GM12878 (cell line): ENCODE measurements around the gene MAML3. TPM values are rescaled to one million over a fixed set of nuclear protein-coding genes. Genes with fewer than 3 reads are reported as not detected.

ENCODE experiments used
- ATAC-seq: fragments of 200-7000 bp; cut with Tn5 transposase; 3 replicates; pipeline ENCODE4 v1.9.1; 2020; ENCODE audit warnings: mild to moderate bottlenecking, moderate library complexity
- BruUV-seq: library from RNA; stranded (reverse); fragments of 400-500 nt; replicated peaks from 2 replicates; lab custom pipeline; 2021; lab: Mats Ljungman, UMichigan
- CTCF ChIA-PET: fragments of 300-600 bp; sonication (Branson Sonifier 250); formaldehyde crosslinking; extraction: SDS; loops from one replicate; lab custom pipeline; 2021; ENCODE audit warnings: inconsistent platforms; lab: Yijun Ruan, JAX
- POLR2A ChIA-PET: fragments of 350-600 bp; formaldehyde crosslinking; extraction: SDS; loops from one replicate; lab custom pipeline; 2021; ENCODE audit warnings: inconsistent platforms; lab: Charles Lee
- RAD21 ChIA-PET: fragments of 300-600 bp; sonication (Branson Sonifier 250); formaldehyde crosslinking; loops from one replicate; lab custom pipeline; 2023; ENCODE audit warnings: antibody characterized with exemption; ENCODE audit not compliant: unreplicated experiment; lab: Charles Lee
- SMC1A ChIA-PET: fragments of 300-600 bp; sonication (Branson Sonifier 250); formaldehyde crosslinking; loops from one replicate; lab custom pipeline; 2023; ENCODE audit not compliant: unreplicated experiment, uncharacterized antibody; lab: Charles Lee
- DNase-seq: peaks from one replicate; pipeline ENCODE4 v3.0.0-alpha.2; 2011; ENCODE audit warnings: low read depth, low spot score
- FAIRE-seq: peaks from 3 replicates; lab custom pipeline; 2011; peaks lifted over from hg19 to GRCh38; lab: Jason Lieb, UNC
- H2AFZ ChIP-seq: 2 replicates; pipeline ENCODE4 v1.6.0; 2011; ENCODE audit warnings: low read depth, low read length, control low read depth; ENCODE audit not compliant: control insufficient read depth
- H3K27ac ChIP-seq: 2 replicates; pipeline ENCODE4 v1.5.1; 2011; ENCODE audit warnings: control low read depth; ENCODE audit not compliant: control insufficient read depth, insufficient read depth
- H3K27me3 ChIP-seq, 2 experiments: replicated peaks in 1 of 2; 2 replicates each; pipeline versions ENCODE4 v1.6.0 to v1.6.1; 2011; ENCODE audit warnings: low read length in 1 of 2; ENCODE audit not compliant: control insufficient read depth in 2 of 2, insufficient read depth in 2 of 2
- H3K36me3 ChIP-seq, 2 experiments: 2 replicates each; pipeline ENCODE4 v1.5.1; 2011; ENCODE audit warnings: low read length in 1 of 2; ENCODE audit not compliant: control insufficient read depth in 2 of 2, insufficient read depth in 2 of 2
- H3K4me1 ChIP-seq: 2 replicates; pipeline ENCODE4 v1.6.1; 2011; ENCODE audit warnings: mild to moderate bottlenecking, low read length, moderate library complexity, mixed read lengths; ENCODE audit not compliant: control insufficient read depth, insufficient read depth
- H3K4me2 ChIP-seq: 2 replicates; pipeline ENCODE4 v1.6.0; 2011; ENCODE audit warnings: control low read depth; ENCODE audit not compliant: control insufficient read depth, insufficient read depth
- H3K4me3 ChIP-seq: fragments of 200-600 bp; sonication (generic); 2 replicates; pipeline ENCODE4 v1.5.1; 2016
- H3K79me2 ChIP-seq: 2 replicates; pipeline ENCODE4 v1.6.0; 2011; ENCODE audit warnings: low read length; ENCODE audit not compliant: control insufficient read depth, insufficient read depth
- H3K9ac ChIP-seq: 2 replicates; pipeline ENCODE4 v1.8.0; 2011; ENCODE audit warnings: low read length, control low read depth, mixed read lengths; ENCODE audit not compliant: control insufficient read depth, insufficient read depth
- H3K9me3 ChIP-seq: replicated peaks from 3 replicates; pipeline ENCODE4 v1.5.1; 2011; ENCODE audit warnings: mild to moderate bottlenecking, low read length; ENCODE audit not compliant: control insufficient read depth, insufficient read depth
- H4K20me1 ChIP-seq: 2 replicates; pipeline ENCODE4 v1.6.0; 2011; ENCODE audit not compliant: control insufficient read depth, insufficient read depth
- MEF2B ChIP-seq: fragments of 450-650 bp; IDR thresholded peaks from 2 replicates; pipeline ENCODE4 v1.6.1; 2018; ENCODE audit warnings: mild to moderate bottlenecking, moderate library complexity; ENCODE audit not compliant: partially characterized antibody, poor library complexity, severe bottlenecking
- POLR2AphosphoS5 ChIP-seq: IDR thresholded peaks from 2 replicates; pipeline ENCODE4 v1.6.1; 2011; ENCODE audit warnings: mild to moderate bottlenecking, low read length, inconsistent platforms
- STAT3 ChIP-seq: IDR thresholded peaks from 2 replicates; pipeline ENCODE4 v1.6.1; 2011; ENCODE audit warnings: low read depth, low read length, improper control_type of control experiment
- YY1 ChIP-seq: IDR thresholded peaks from 2 replicates; pipeline ENCODE4 v1.6.1; 2011; ENCODE audit warnings: low read depth, mild to moderate bottlenecking, low read length
- WGBS: methylation state at CpG from one replicate; pipeline ENCODE4 v1.1.6; 2016; ENCODE audit warnings: low lambda C conversion rate; ENCODE audit not compliant: insufficient replicate concordance, insufficient coverage; ENCODE audit errors: missing lambda C conversion rate; 5-methylcytosine and 5-hydroxymethylcytosine counted together
- in situ Hi-C: fragments of 300-500 bp; cut with MboI; formaldehyde crosslinking; loops from 9 replicates; pipeline ENCODE4 v1.14.3; 2018; ENCODE audit warnings: mixed read lengths
- intact Hi-C: fragments of 100-400 bp; cut with micrococcal nuclease; formaldehyde crosslinking; loops from one replicate; pipeline ENCODE4 v1.14.2; 2022; ENCODE audit not compliant: unreplicated experiment
- polyA plus RNA-seq, 11 experiments: library from polyadenylated mRNA; depleted of rRNA in 4 of 11; unstranded in 6 of 11; stranded (reverse) in 5 of 11; fragments of >200 nt; fragmentation: Nextera tagmentation in 4 of 11; fragmentation: Illumina TruSeq in 1 of 11; extraction: Ambion mirVana in 4 of 11; extraction: Trizol in 1 of 11; gene quantifications; 1 replicate in 1 of 11; 2 replicates in 10 of 11; pipeline versions ENCODE4 v1.2.1 to v1.2.3, GENCODE V29; 2011 to 2016; ENCODE audit warnings: inconsistent platforms in 2 of 11, missing spikeins in 2 of 11, low read depth in 1 of 11
- total RNA-seq, 4 experiments: library from RNA; depleted of rRNA in 3 of 4; stranded (reverse); fragments of >200 nt in 3 of 4; fragmentation: Illumina TruSeq in 1 of 4; extraction: Trizol in 1 of 4; gene quantifications; 2 replicates each; pipeline versions ENCODE4 v1.2.1 to v1.2.3, GENCODE V29; 2013 to 2021
- TF ChIP-seq, protein P1 (sequence below): fragments of 450-650 bp; IDR thresholded peaks from 2 replicates; pipeline ENCODE4 v1.6.1; 2016; ENCODE audit warnings: mild to moderate bottlenecking, moderate library complexity, borderline replicate concordance
- TF ChIP-seq, protein P2 (sequence below): fragments of 450-650 bp; IDR thresholded peaks from 2 replicates; pipeline ENCODE4 v1.6.1; 2014; ENCODE audit warnings: mild to moderate bottlenecking

Gene MAML3
- total and polyA plus RNA-seq, 10 of the 15 experiments (the other 5 are each of a cell fraction or from before 2014, with no cell fraction given) = under 0.01 to 0.53 (median 0.06) TPM; not detected in 2

DNA sequence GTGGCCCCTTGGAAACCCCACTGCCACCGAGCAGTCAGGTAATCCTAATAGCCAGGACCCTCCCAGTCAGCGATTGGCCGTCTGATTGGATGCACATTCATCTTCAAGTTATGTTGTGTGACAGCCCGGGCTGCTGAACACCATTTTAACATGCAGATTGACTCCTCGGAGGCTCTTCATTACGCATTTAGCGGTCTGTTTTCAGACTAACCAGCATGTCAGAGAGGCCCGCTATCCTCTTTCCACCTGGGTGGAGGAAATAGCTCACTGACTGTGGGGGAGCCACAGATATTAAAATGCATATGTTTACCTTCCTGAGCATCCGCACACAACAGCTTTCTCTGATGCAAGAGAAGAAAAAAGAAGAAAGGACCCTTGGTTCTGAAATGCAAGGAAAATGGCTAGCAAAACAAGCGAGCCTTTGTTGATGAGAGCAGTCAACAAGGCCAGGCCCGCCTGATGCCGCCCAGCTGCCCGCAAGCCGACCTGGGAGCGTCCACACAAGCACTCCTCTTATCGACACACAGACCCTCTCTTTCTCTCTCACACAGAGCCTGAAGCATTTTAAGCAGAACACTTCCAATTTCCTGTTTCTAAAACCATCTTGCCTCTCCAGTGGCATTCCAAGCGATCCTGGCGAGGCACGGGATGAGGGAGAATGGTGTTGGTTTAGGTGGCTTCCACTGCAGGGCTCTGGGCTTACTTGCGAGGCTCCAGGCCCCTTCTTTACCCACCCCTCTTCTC is 370.1 kb downstream of the MAML3 start:
- no peak overlapping the region for H3K9ac ChIP-seq
- intact Hi-C loops (no loop called here), in situ Hi-C loops (no loop called here)
- WGBS = 32% methylated on average over 20 of the region's 20 CpGs
- H3K79me2 ChIP-seq = no peaks in the 10 kb centered on the region
- no peaks in the 10 kb centered on the region for H3K36me3 ChIP-seq
- ChIA-PET SMC1A (no interaction called here), CTCF (no interaction called here), POLR2A (no interaction called here), RAD21 (no interaction called here)
- H3K27ac ChIP-seq = no peak overlapping the region
- no peak for ATAC-seq
- H3K4me1 ChIP-seq = no peaks in the 10 kb centered on the region
- BruUV-seq = no TSS peak
- H3K4me3 ChIP-seq = no peak overlapping the region
- no peak for FAIRE-seq
- H3K9me3 ChIP-seq = no peaks in the 10 kb centered on the region; the same call in 2 of the 3 replicates
- H3K27me3 ChIP-seq = peaks cover 0 to 2% of the 10 kb centered on the region in 2 experiments; a peak in 2 of 4 replicates
- no peak for TF ChIP-seq YY1
- no peak for TF ChIP-seq MEF2B
- no peak for TF ChIP-seq STAT3
- TF ChIP-seq, protein P1, sequence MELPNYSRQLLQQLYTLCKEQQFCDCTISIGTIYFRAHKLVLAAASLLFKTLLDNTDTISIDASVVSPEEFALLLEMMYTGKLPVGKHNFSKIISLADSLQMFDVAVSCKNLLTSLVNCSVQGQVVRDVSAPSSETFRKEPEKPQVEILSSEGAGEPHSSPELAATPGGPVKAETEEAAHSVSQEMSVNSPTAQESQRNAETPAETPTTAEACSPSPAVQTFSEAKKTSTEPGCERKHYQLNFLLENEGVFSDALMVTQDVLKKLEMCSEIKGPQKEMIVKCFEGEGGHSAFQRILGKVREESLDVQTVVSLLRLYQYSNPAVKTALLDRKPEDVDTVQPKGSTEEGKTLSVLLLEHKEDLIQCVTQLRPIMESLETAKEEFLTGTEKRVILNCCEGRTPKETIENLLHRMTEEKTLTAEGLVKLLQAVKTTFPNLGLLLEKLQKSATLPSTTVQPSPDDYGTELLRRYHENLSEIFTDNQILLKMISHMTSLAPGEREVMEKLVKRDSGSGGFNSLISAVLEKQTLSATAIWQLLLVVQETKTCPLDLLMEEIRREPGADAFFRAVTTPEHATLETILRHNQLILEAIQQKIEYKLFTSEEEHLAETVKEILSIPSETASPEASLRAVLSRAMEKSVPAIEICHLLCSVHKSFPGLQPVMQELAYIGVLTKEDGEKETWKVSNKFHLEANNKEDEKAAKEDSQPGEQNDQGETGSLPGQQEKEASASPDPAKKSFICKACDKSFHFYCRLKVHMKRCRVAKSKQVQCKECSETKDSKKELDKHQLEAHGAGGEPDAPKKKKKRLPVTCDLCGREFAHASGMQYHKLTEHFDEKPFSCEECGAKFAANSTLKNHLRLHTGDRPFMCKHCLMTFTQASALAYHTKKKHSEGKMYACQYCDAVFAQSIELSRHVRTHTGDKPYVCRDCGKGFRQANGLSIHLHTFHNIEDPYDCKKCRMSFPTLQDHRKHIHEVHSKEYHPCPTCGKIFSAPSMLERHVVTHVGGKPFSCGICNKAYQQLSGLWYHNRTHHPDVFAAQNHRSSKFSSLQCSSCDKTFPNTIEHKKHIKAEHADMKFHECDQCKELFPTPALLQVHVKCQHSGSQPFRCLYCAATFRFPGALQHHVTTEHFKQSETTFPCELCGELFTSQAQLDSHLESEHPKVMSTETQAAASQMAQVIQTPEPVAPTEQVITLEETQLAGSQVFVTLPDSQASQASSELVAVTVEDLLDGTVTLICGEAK = no peak
- TF ChIP-seq, protein P2, sequence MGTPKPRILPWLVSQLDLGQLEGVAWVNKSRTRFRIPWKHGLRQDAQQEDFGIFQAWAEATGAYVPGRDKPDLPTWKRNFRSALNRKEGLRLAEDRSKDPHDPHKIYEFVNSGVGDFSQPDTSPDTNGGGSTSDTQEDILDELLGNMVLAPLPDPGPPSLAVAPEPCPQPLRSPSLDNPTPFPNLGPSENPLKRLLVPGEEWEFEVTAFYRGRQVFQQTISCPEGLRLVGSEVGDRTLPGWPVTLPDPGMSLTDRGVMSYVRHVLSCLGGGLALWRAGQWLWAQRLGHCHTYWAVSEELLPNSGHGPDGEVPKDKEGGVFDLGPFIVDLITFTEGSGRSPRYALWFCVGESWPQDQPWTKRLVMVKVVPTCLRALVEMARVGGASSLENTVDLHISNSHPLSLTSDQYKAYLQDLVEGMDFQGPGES = no peak
- TF ChIP-seq POLR2AphosphoS5 = no peak
- H2AFZ ChIP-seq = no peak overlapping the region
- no peak overlapping the region for H3K4me2 ChIP-seq
- H4K20me1 ChIP-seq = no peaks in the 10 kb centered on the region
- no peak for DNase-seq
